Epithelial cell of proximal tubule (primary cell): Measurements from ENCODE around the gene SDK2. TPM values are rescaled to one million over a fixed set of nuclear protein-coding genes. Genes with fewer than 3 reads are reported as not detected.
"Not testable (repeated sequence)": the region's sequence is repeated elsewhere in the genome, so short reads cannot be mapped to it uniquely, and the experiment has no call there.

Experiments
- DNase-seq: peaks from one replicate; pipeline ENCODE4 v3.0.0-alpha.2; 2011; ENCODE audit warnings: low read depth
- H3K4me3 ChIP-seq: 2 replicates; pipeline ENCODE4 v1.5.1; 2011; ENCODE audit warnings: low read depth, mild to moderate bottlenecking, low read length
- total RNA-seq: library from RNA; depleted of rRNA; stranded (reverse); fragments of >200 nt; gene quantifications from 2 replicates; pipeline ENCODE4 v1.2.3, GENCODE V29; 2015
- TF ChIP-seq, protein P1 (sequence below): conservative IDR thresholded peaks from 2 replicates; pipeline ENCODE4 v1.5.1; 2012; ENCODE audit warnings: low read depth, mild to moderate bottlenecking, low read length

SDK2 gene
- total RNA-seq, 1 donor from 2014 or later = 0.12 TPM

DNA sequence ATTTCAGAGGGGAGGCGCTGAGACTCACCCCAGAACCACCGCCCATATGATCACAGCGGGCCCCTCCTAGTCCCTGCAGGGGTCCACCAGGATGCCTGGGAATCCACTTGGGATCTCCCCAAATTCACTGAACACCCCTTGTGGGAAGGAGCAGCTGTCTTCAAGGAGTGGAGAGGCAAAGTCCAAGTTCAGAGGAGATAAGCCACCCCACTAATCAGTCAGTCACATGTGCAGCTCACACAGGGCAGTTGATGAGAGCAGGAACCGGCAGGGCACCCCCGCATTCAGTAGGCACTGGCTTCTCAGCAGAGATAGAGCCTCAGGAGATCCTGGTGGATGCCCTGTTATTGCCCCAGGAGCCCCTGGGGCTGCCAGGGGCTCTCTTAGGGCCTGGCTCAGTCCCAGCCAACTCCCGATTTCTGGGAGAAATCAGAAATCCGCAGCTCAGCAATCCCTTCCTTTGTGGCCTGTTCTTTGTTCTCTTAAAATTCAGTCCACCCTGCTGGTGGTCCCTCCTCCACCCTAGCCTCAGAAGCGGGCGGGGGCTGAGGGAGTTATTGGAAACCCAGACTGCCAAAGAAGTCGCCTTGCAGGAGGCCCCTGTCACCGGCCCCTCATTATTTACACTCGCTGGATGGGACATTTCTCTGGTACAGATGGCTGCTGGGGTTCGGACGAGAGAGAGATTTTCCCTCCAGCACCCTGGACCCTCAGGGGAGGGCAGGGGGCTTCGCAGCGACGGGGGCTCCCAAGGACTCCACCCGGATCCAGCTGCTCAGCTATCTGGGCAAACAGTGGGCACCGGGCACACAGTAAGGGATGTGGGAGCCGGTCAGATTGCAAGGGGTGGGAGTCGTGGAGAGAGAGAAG is 334.3 kb downstream of the SDK2 start:
- TF ChIP-seq, protein P1, sequence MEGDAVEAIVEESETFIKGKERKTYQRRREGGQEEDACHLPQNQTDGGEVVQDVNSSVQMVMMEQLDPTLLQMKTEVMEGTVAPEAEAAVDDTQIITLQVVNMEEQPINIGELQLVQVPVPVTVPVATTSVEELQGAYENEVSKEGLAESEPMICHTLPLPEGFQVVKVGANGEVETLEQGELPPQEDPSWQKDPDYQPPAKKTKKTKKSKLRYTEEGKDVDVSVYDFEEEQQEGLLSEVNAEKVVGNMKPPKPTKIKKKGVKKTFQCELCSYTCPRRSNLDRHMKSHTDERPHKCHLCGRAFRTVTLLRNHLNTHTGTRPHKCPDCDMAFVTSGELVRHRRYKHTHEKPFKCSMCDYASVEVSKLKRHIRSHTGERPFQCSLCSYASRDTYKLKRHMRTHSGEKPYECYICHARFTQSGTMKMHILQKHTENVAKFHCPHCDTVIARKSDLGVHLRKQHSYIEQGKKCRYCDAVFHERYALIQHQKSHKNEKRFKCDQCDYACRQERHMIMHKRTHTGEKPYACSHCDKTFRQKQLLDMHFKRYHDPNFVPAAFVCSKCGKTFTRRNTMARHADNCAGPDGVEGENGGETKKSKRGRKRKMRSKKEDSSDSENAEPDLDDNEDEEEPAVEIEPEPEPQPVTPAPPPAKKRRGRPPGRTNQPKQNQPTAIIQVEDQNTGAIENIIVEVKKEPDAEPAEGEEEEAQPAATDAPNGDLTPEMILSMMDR = no peak
- H3K4me3 ChIP-seq = peak overlapping the region; percentile 100
- DNase-seq = no peak

DNA sequence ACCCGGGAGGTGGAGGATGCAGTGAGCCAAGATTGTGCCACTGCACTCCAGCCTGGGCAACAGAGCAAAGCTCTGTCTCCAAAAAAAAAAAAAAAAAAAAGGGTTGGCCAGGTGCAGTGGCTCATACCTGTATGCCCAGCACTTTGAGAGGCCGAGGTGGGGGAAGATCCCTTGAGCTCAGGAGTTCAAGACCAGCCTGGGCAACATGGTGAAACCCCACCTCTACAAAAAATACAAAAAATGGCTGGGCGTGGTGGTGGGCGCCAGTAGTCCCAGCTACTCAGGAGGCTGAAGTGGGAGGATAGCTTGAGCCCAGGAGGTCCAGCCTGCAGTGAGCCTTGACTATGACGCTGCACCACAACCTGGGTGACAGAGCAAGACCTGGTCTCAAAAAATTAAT is 335.3 kb downstream of the SDK2 start:
- not testable (repeated sequence) for DNase-seq
- peak overlapping the region; percentile 100 for H3K4me3 ChIP-seq

DNA sequence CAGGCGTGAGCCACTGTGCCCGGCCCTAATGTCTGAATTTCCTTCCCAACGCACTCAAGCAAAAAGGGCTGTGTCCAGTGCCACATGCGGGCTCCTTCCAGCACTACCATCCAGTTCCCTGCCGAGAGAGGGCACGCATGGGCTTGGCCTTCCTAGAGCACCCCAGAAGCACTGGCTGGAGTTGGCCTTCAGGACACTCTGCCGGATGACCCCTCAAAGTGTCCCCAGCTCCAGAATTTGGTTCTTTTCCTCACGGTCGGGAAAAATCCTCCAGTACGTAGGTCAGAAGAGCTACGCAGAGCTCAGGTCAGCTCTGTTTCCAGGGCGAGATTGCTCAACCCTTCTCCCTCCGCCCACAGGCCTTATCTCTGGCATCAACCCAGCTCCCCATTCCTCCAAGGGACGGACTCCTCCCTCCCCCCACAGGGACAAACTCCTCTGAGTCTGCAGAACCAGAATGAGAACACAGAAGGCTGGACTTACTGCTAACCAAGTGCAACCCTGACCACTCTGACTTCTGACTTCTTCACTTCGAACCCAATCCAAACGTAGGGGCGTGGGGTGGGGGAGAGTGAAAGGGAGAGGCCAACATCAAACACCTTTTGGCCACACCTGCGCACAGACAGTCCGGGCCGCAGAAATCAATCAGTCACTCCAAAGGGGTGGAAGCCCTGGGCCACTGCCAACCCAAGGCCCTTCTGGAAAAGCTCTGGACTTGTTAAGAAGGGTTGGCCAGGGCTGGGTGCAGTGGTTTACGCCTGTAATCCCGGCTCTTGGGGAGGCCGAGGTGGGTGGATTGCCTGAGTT is 336.0 kb downstream of the SDK2 start:
- TF ChIP-seq, protein P1 = no peak
- DNase-seq = peak; percentile 83
- peak overlapping the region; percentile 100 for H3K4me3 ChIP-seq

DNA sequence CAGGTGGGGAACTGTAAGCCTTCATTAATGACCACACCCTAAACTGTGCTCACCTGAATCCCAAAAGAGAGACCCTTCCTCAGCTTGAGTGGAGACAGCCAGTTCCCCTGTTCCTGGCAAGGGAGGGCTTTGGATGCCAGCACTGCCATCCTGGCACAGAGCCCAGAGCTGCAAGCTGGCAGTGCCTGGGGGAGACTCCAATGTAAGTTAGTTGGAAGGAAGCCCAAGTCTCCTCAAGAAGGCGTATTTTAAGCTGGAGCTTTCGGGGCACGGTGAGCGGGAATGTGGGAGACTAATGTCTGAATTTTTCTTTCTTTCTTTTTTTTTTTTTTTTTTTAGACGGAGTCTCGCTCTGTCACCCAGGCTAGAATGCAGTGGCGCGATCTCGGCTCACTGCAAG is 337.1 kb downstream of the SDK2 start:
- no peak for DNase-seq
- H3K4me3 ChIP-seq = peak overlapping the region; percentile 10
- TF ChIP-seq, protein P1 = no peak

DNA sequence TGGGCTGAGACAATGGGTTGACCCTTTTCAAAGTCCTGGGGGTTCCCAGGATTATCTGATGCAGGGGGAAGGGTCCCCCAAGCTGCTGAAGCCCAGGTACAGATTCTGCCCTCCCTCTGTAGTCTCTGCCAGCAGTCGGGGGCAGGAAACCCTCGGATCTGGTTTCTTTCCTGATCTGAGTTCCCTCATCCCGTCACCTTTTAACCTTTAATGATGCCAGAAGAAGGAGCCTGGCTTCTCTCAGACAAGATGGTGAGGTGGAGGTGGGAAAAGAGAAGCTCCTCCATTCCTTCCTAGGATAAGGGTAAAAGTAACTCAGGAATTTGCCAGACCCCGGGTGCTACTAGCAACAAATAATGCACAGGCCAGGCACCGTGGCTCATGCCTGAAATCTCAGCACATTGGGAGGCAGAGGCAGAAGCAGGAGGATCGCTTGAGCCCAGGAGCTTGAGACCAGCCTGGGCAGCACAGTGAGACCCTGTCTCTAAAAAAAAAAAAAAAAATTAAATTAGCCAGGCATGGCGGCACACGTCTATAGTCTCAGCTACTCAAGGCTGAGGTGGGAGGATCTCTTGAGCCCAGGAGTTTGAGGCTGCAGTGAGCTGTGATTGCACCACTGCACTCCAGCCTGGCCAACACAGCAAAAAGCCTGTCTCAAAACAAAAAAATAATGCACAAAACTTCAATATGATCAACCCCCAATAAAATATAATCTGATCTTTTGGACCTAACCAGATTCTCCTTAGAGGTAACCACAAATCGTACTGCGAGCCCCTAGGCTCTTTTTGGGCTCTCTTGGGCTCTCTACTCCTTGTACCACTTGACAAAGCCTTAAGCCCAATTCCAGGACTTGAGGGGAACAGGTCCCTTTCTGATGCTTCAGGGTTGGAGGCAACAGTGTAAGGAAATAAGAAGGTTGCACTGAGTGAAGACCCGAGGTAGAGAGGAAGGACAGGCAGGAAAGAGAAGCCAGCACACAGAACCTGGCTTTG is 338.1 kb downstream of the SDK2 start:
- peak overlapping the region; percentile 53 for H3K4me3 ChIP-seq
- DNase-seq = no peak
- TF ChIP-seq, protein P1 = no peak

DNA sequence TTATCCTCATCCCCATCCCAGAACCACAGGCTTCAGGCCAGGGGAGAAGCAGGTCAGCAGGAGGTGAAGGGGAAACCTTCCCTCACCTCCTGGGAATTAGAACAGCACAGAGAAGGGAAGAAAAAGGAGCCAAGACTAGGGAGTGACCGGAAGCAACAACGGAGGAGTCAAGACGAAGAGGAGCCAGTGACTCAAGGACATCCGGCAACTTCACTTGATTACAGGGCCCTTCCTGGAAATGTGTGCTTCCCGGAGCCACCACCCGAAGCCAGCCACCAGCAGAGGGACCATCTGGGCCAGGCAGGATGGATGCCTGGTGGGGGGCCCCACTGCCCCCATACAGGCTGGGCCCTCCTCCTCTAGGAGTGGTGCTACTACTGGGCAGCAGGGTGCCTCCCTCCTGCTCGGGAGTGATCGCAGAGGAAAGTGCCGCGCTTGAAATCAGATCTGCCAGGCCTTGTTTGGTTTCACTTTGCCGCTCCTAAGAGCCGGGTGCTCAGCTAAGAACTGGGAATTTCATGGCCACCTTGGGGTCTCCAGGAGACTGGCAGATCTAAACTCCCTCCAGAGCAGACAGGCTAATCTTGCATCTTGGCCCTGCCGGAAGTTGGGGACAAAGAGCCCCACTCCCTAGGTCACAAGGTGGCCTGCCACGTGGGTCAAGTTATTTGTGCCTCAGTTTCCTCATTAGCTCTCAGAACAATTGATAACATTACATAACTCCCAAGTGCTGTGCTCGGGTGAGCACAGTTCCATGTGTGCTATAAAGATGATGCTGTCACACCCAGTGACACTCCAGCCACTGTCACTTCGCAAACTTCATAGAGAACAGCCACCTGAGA is 339.1 kb downstream of the SDK2 start:
- DNase-seq = no peak
- H3K4me3 ChIP-seq = peak overlapping the region; percentile 53
- TF ChIP-seq, protein P1 = peak; percentile 30
